HG02642 (cell line): ENCODE measurements around the gene RIC3.
"Not testable (repeated sequence)": the region's sequence is repeated elsewhere in the genome, so short reads cannot be mapped to it uniquely, and the experiment has no call there.

Source experiments
- ATAC-seq: cut with Tn5 transposase; IDR thresholded peaks from one replicate; pipeline ENCODE4 v1.9.1; 2021; ENCODE audit warnings: mild to moderate bottlenecking; ENCODE audit not compliant: unreplicated experiment, poor library complexity

Gene RIC3

GRCh38 chr11:8192016-8192895, 23.4 kb upstream of the RIC3 start:
- peak; percentile 66 for ATAC-seq

DNA sequence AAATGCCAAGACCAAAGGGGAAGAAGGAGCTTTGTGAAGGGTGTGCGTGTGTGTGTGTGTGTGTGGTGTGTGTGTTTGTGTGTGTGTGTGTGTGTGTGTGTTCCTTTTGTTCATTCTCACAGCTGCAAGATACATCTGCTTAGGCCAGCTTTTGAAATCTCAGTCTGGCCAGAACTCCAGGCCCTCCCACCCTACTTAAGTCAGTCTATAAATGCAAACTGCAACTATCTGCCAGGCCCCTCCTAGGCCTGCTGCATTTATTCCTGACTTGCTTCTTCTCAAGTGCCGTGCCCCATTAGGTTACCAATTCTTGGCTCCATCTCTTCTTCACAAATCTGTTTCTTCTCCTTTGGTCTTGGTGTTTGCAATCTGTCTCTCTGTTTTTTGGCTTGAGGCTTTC, 21.6 kb upstream of the RIC3 start:
- no peak for ATAC-seq

DNA sequence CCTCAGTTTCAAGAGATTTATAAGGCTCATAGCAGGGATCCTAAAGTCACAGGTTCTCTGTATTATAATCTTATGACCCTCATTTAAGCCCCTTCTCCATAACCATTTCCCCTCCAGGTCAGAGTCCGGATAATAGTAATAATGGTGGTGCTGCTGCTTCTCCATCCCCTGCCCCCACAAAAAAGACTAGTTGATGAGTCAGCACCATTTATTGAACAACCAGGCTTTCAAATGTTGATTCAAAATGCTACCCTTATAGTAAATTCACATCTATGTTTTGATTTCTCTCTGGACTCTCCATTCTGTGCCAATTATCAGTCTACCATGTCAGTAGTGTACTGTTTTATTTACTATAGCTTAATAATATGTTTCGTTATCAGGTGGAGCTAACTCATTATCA, 17.6 kb upstream of the RIC3 start:
- ATAC-seq, result no peak

- ATAC-seq, result no peak
Measured at GRCh38 chr11:8183111-8183510, 14.3 kb upstream of the RIC3 start.

DNA sequence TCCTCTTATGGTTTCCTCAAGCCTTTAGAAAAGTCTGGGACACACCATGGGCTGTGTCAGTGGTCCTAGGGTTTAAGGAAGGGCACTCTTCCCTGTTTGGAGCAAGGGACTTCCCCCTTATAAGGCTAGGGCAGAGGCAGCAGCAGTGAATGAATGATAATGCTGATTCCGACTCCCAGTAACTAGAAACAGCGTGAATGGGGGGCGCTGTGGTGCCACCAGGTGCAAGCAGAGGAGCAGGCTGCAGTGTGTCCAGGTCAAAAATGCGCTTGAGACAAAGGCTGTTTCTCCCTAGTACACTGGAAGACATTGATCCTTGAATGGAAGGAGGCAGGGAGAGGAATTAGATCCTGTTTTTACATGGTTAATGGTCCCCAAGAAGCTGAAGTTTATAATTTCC, 11.6 kb upstream of the RIC3 start:
- ATAC-seq, result no peak

DNA sequence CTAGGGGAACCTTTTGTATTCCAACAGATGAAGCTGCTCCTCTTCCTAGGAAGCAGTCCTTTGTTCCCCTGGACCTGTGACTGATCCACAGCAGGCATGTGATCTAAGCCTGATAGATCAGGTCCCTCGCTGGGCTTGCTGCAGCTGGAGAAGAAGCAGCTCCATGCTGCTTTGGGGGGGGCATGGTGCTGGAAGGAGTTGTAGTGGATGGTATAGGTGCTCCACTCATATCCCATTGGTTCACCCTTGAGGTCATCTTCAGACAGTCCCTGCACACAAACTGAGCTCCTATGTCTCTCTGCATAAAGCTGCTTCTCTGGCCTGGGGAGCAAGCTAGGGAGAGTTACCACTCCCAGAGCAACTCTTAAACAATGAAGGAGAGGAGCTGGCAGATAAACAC, 9.5 kb upstream of the RIC3 start:
- ATAC-seq, result no peak

DNA sequence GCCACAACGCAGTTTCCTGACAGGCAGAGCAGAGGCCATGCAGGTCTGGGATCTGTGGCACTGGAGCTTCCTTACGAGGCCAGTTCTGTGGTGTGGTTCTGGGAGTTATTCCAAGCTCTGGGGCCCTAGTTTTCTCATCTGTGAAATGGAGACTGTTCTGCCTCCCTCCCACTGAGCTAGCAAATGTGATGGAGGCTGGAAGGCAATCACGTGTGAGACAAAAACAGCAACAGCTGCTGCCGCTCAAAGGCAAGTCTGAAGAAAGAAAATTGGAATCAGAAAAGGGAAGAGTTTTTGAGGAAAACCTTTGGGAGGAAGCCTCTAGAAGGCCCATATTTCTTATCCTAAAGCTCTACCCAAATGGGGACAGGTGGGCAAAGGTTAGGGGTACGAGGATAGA, 8.3 kb upstream of the RIC3 start:
- ATAC-seq, result no peak

GRCh38 chr11:8167796-8168195, 1.0 kb downstream of the RIC3 start:
- ATAC-seq, result no peak

DNA sequence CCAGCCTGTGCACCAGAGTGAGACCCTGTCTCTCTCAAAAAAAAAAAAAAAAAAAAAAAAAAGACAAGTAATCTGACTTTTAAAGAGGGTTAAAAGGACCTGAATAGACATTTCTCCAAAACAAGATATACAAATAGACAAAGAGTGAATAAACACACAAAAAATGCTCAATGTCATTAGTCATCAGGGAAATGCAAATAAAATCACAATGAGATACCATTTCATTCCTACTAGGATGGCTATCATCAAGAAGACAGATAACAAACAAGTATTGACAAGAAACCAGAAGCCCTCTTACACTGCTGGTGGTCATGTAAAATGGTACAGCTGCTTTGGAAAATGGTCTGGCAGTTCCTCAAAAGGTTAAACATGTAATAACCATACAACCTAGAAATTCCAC, 4.1 kb downstream of the RIC3 start:
- no peak for ATAC-seq

- not testable (repeated sequence) for ATAC-seq
Measured at GRCh38 chr11:8161627-8162304, 7.1 kb downstream of the RIC3 start.

- no peak for ATAC-seq
Measured at GRCh38 chr11:8156877-8157276, 11.9 kb downstream of the RIC3 start.

DNA sequence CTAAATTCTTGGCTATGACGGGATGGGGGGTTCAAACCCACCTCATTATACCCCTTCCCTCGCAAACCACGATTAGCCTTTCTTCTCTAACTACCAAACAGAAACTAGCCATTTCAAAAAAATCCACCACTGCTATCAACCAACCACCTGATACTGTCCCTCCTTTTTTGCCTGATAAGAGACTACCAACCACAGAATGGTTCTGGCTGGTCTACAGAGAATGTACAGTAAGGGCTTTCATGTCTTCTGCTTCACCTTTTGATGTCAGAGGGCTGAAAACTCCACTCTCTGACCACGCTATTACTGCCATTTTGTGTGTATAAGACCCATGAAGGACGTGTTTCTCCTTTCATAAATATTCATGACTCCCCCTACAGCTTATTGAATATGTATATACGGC, 19.1 kb downstream of the RIC3 start:
- ATAC-seq, result no peak

DNA sequence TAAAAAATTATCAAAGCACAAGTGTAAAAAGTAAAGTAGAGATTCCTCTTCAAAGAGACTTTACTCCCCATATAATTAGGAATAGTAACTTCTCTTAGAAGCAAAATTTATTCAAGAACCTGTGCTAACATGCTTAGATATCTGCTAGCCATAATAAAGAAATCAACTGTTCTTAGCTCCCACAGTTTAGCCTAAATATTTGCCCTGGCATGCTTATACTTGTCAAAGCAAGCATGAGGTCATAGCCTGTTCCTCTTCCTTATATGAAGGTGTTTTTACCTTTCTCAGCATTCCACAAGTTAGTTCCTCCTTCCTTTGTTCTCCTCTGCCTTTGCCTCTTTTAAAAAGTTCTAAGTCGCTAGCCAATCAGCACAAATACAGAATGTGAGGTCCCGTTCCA, 30.3 kb downstream of the RIC3 start:
- no peak for ATAC-seq

- ATAC-seq, result no peak
Measured at GRCh38 chr11:8127447-8127846, 41.4 kb downstream of the RIC3 start.

- ATAC-seq, result no peak
Measured at GRCh38 chr11:8126649-8127289, 42.1 kb downstream of the RIC3 start.

- ATAC-seq, result no peak
Measured at GRCh38 chr11:8122173-8122764, 46.6 kb downstream of the RIC3 start.

DNA sequence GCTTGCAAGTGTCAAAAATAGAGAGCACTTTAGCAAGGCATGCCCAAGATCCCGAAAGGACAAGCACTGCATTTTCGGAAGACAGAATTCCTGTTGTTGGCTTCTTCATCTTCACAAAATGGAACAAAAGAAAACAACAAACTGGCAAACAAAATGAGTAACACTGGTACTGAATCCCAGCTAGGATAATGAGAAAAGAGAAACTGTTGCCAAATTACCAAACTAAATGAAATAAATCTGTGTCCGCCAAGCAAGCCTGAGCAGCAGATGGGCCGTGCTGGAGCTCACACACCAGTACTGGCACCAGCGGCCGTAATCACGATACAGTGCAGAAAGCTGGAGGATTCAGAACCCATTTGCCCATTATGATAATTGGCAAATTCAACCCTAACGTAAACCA, 57.2 kb downstream of the RIC3 start:
- no peak for ATAC-seq

DNA sequence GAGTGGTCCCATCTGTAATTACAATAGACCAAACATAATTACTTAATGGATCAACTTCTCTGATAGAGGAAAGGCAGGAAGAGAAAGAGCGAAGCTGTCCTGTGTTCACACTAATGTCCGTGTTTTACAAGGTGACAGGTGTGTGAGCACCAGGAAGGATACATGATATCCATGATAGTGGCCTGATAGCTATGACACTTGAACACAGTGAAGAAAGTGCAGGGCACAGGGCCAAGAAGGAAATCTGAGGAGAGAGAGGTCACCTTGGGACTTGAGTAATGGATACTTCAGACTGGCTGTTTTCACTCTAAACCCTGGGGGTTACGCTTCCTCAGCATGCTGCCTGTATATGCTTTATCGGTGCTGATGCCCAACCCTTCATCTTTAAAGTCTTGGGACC, 58.4 kb downstream of the RIC3 start:
- ATAC-seq, result no peak

GRCh38 chr11:8109675-8110074, 59.1 kb downstream of the RIC3 start:
- no peak for ATAC-seq

DNA sequence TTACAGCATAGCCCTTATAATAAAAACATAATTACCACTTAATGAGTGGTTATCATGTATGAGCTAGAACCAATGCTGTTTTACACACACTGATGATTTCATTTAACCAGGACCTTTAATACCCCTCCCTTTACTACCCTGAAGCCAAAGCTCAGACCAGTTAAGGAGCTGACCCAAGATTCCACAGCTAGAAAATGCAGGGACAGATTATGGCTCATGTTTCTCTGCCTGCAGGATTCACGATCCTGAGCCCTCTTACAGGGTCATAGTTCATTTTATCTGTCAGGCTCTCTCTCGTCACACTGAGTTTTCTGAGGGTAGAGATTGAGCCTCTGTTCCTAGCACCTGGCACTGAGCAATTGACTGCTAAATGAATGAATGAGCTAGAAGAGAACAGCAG, 60.4 kb downstream of the RIC3 start:
- ATAC-seq, result no peak

DNA sequence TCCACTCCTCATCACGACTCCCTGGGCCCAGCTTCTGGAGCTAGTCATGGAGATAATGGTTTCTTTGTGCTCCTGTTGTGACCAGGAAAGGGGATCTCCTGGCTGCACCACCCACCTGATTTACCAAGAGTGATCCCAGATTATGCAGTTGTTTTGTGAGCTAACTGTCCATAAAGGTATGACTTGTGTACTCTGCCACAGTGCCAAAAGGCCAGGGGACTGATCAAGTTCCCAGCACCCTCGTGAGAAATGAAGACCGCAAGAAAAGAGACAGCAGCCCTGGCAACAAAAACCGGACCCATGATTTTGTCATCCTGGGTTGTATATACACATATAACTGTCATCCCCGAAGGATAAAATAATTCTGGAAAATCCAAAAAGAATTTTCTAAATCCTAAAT, 61.2 kb downstream of the RIC3 start:
- no peak for ATAC-seq
